ENCODE results near the gene KRTAP4-4.
"Not testable (repeated sequence)": the region's sequence is repeated elsewhere in the genome, so short reads cannot be mapped to it uniquely, and the experiment has no call there.

KRTAP4-4 gene

GRCh38 chr17:41160648-41161047, at the start of gene KRTAP4-4:
Gene KRTAP4-4, minus strand, starts transcription at chr17:41160748. Its CDS starts 57 bp downstream, at chr17:41160691.
- no peak for DNase-seq (ENCODE audit: low read depth)

DNA sequence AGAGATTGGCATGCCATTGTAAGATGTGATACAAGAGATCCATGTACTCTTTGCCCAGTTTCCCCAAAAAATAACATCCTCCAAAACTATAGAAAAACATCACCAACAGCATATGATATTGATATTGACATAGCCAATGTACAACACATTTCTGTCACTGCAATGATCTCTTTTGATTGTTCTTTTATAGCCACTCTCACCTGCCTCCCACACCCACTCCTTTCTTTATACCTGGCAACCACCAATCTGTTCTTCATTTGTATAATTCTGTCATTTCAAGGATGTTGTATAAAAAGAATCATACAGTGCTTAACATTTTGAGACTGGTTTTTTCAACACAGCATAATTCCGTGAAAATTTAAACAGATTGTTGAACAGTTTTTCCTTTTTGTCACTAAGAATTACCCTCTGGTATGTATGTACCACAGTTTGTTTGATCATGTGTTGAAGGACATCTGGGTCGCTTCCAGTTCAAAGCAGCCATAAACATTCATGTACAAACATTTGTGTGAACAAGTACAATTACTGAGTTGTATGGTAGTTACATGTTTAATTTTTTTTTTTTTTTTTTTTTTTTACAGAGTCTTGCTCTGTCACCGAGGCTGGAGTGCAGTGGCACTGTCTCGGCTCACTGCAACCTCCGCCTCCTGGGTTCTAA, 39.0 kb upstream of the KRTAP4-4 start:
- no peak for DNase-seq (ENCODE audit: low read depth)

DNA sequence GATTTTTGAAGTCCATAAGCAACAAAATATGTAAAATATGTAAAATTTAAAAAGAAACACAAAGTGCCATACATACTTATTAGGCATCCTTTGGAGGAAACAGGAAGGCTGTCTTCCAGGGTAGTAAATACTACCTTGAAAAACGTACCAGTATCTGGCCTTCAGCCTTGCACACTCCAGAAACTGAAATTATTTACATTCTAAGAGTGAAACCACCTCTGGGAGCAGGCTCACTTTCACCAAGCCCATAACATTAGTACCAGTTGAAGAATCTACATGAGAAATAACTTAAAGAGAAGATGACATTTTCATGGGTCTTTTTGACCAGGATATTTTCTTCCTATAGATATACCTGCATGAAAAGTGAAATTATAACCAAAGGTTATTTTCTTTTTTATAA, 35.5 kb upstream of the KRTAP4-4 start:
- DNase-seq (ENCODE audit: low read depth), result no peak

DNA sequence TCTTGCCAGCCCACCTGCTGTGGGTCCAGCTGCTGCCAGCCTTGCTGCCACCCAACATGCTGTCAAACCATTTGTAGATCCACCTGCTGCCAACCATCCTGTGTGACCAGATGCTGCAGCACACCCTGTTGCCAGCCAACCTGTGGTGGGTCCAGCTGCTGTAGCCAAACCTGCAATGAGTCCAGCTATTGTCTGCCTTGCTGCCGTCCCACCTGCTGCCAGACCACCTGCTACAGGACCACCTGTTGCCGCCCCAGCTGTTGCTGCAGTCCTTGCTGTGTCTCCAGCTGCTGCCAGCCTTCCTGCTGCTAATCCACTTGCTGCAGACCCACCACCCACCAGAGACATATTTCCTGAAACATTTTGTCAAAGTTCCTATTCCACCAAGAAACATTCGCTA, 29.8 kb upstream of the KRTAP4-4 start:
- DNase-seq (ENCODE audit: low read depth), result no peak

- DNase-seq (ENCODE audit: low read depth), result not testable (repeated sequence)
Measured at GRCh38 chr17:41189837-41190318, 29.3 kb upstream of the KRTAP4-4 start, which contains the start of gene KRTAP9-1. Gene KRTAP9-1, plus strand, starts transcription at chr17:41189887. Its CDS starts 0 bp downstream, at chr17:41189887.

- no peak for DNase-seq (ENCODE audit: low read depth)
Measured at GRCh38 chr17:41186872-41187271, 26.3 kb upstream of the KRTAP4-4 start.

DNA sequence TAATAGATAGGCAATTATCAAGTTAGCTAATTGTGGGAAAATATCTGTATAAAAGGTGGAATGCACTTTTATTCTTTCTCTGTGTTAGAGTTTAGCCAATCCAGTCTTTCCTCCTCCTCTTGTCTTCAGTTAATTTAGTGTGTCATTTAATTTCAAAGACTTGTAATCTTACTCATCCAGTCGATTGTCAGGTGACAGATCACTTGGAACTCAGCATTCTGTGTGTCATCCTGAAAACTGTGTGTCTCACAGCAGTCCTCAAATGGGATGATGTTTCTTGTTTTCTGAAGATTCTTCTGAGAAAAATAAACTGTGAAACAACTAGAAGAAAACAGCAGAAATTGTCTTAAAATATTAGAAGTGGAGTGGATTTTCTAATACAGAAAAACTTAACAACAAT, 24.5 kb upstream of the KRTAP4-4 start:
- no peak for DNase-seq (ENCODE audit: low read depth)

DNA sequence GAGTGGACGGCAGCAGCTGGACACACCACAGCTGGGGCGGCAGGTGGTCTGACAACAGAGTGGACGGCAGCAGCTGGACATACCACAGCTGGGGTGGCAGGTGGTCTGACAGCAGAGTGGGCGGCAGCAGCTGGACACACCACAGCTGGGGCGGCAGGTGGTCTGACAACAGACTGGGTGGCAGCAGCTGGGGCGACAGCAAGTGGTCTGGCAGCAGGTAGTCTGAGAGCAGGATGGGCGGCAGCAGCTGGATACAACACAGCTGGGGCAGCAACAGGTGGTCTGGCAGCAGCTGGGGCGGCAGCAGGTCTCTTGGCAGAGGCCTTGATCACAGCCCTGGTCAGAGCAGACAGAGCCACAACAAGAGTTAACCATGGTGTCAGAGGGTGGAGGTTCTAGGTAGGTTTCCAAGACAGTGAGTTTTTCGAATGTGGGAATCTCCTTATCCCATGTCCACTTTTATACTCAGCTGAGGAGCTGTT, 24.0 kb upstream of the KRTAP4-4 start, which contains the start of gene KRTAP4-1:
Gene KRTAP4-1 (minus strand): TSS at position 432 of the 482 bp plus-strand sequence. CDS start 57 bp downstream, at position 375.
- DNase-seq (ENCODE audit: low read depth), result no peak

DNA sequence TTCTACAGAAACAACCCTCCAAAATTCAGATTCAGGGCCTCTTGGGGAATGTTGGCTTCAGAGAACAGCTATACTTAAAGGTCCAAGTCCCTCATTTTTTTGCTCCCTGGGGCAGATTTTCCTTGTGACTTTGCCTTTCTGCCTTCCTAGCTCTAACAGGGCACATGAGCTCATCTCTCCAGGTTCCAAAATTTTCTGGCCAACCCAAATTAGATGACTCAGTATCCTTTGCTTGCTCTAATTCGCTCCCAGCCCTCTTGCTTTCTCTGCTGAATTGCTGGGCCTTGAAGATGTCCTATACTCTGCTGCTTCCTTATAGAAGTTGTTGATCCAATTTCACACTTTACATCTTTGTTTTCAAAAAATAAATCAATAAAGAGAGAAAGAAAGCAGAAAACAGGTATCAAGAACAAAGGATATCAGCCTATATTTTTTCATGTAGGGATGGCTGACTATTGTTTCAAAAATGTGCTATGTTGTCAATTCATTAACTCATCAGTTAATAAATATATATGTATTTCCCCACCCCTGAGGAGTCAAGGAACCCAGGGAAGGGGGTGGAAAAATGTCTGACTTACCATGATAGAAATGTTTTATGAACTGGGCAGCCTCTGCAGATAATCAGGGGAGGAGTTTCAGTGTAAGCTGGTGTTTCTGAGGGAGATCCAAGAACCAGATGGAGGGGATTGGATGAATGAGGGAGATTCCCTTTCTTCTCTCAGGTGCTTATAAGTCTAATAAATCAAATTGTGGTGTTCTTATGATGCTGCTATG, 18.5 kb upstream of the KRTAP4-4 start:
- DNase-seq (ENCODE audit: low read depth), result no peak

DNA sequence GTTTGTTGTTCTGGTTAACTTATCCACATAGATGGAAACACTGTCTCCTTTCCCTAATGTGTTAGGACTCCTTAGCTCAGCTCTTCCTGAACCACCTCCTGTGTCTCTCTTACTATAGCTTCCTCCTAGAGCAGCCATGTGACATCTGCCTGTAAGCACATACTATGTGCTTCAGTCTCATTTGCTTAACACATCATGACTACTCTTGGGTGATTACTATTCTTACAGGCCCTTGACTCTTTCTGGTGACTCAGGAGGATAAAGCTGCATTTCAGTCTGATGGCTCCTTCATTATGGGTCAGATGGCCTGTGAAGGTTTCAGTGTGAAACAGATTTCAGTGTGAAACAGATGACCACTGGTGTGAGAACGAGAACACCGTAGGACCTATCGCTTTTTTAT, 17.8 kb upstream of the KRTAP4-4 start:
- DNase-seq (ENCODE audit: low read depth), result no peak

- no peak for DNase-seq (ENCODE audit: low read depth)
Measured at GRCh38 chr17:41177727-41178271, 17.3 kb upstream of the KRTAP4-4 start, which contains the start of gene KRTAP4-2. Gene KRTAP4-2, minus strand, starts transcription at chr17:41178221. Its CDS starts 57 bp downstream, at chr17:41178164.

DNA sequence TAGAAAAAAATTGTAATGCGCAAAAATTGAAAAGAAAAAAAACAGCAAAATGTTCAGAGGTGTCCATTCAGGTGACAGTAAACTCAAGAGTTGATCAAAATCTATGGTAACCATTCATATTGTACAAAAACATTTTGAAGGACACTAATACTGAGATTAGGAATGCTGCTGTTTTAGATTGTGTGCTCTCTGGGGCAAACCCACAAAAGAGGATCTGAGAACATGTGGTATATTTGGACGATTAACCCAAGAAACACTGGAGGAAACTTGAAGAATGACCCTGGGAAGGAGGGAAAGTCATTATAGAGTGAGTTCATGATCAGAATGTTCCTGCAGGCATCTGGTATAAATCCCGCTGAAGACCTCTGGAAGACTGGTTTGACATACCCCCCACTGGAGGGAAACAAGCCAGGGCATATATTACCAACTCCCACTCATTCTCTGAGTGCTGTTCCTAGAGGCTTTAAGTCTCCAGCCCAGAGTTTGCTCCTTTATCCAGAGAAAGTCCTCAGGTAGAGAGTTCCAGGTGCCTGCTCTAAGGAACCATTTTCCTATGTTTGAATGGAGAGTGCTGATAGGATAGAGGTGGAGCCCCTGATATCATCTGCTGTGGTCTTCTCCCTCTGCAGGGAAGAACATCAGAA, 16.3 kb upstream of the KRTAP4-4 start:
- no peak for DNase-seq (ENCODE audit: low read depth)

DNA sequence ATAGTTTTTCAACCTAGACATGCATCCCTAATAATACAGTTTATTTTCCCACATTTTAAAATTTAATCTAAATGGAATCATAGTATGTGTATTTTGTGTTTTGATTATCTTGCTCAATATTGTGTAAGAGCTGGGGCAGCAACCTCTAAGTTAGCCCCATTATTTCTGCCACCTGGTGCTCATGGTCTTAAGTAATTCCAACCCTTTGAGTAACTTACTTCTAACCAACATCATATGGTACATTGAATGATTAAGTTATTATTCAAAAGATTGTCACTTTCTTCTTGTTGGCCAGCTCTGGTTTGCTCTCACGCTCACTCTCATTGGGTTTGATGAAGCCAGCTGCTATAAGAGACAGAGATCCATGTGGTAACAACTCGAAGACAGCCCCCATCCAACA, 11.3 kb upstream of the KRTAP4-4 start:
- no peak for DNase-seq (ENCODE audit: low read depth)

DNA sequence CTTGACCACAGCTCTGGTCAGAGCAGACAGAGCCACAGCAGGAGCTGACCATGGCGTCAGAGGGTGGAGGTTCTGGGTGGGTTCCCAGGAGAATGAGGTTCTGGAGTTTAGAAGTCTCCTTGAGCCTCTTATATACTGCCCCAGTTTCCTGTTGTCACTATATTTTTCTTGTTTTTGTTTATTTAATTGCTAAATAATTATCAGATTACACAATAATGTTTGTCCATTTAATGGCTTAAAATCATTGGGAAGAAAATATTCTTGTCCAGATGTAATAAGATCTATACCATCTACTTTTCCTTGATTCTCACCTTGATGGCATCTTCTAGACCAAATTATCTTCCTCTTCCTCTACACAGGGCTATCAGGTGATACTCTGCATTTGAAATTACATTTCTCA, 7.6 kb upstream of the KRTAP4-4 start, which contains the start of gene KRTAP4-3:
Gene KRTAP4-3 (minus strand): TSS at position 101 of the 400 bp plus-strand sequence. CDS start 49 bp downstream, at position 52.
- no peak for DNase-seq (ENCODE audit: low read depth)

- no peak for DNase-seq (ENCODE audit: low read depth)
Measured at GRCh38 chr17:41167561-41167960, 7.0 kb upstream of the KRTAP4-4 start.

DNA sequence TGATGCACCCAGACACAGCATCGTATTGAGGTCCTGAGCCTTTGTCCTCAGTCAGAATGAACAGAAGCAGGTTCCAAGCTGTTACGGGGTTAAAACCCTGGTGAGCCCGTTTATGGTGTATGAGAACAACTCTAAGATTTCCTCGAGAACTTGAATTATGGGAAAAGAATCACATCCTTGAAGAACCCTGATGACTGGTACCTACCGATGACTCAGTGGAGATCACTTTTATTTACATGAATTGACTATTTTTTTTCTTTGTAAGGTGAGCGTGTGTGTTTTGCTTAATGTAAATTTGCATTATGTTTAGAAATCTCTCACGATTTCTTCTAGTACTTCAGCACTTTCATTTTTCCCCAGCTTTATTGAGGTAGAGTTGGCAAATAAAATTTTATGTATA, 3.3 kb upstream of the KRTAP4-4 start:
- no peak for DNase-seq (ENCODE audit: low read depth)

GRCh38 chr17:41160190-41160589, 358 bp downstream of the KRTAP4-4 start:
- not testable (repeated sequence) for DNase-seq (ENCODE audit: low read depth)

- DNase-seq (ENCODE audit: low read depth), result no peak
Measured at GRCh38 chr17:41153856-41154255, 6.7 kb downstream of the KRTAP4-4 start.

DNA sequence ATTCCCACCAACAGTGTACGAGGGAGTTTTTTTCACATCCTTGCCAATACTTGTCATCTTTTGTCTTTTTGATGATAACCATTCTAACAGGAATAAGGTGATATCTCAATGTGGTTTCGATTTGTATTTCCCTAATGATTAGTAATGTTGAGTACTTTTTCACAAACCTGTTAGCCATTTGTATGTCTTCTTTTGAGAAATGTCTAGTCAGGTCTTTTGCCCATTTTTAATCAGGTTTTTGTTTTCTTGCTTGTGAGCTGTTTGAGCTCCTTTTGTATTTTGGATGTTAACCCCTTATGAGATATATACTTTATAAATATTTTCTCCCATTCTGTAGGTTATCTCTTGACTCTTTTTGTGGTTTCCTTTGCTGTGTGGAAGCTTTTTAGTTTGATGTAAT, 9.0 kb downstream of the KRTAP4-4 start:
- DNase-seq (ENCODE audit: low read depth), result no peak

- no peak for DNase-seq (ENCODE audit: low read depth)
Measured at GRCh38 chr17:41150026-41150425, 10.5 kb downstream of the KRTAP4-4 start.

- DNase-seq (ENCODE audit: low read depth), result no peak
Measured at GRCh38 chr17:41149652-41149985, 10.9 kb downstream of the KRTAP4-4 start, which contains the start of gene KRTAP4-5. Gene KRTAP4-5, minus strand, starts transcription at chr17:41149825. Its CDS starts 58 bp downstream, at chr17:41149767.

Measured in activated gamma-delta T cell treated with anti-CD3 and anti-CD28 coated beads, Interleukin-2, amount 50 U/mL, for 16 hours (primary cell).